Heart left ventricle (tissue), 16 donors: ENCODE results near the gene KIFBP. TPM values are rescaled to one million over a fixed set of nuclear protein-coding genes. Genes with fewer than 3 reads are reported as not detected.

Source experiments
- ATAC-seq, 4 donors: fragments of 200-7000 bp; cut with Tn5 transposase; one replicate each; pipeline ENCODE4 v1.9.1; 2020 to 2022; ENCODE audit warnings: moderate library complexity in 4 of 4, mild to moderate bottlenecking in 3 of 4, moderate number of reproducible peaks in 1 of 4
- DNase-seq, 5 donors: peaks; one replicate each; pipeline ENCODE4 v3.0.0-alpha.2; 2020
- H3K27ac ChIP-seq, 12 donors: fragments of 200-600 bp; sonication (generic) in 4 of 12; one replicate each; pipeline versions ENCODE4 v1.5.0 to v1.8.0; 2016 to 2022; ENCODE audit warnings: mild to moderate bottlenecking in 2 of 12
- H3K27me3 ChIP-seq, 9 donors: fragments of 200-600 bp; sonication (generic) in 2 of 9; one replicate each; pipeline versions ENCODE4 v1.5.1 to v1.8.0; 2016 to 2022; ENCODE audit warnings: mild to moderate bottlenecking in 3 of 9
- H3K36me3 ChIP-seq, 9 donors: fragments of 200-600 bp; sonication (generic) in 2 of 9; one replicate each; pipeline versions ENCODE4 v1.5.0 to v1.8.0; 2018 to 2022; ENCODE audit warnings: mild to moderate bottlenecking in 2 of 9
- H3K4me1 ChIP-seq, 12 donors: fragments of 200-600 bp; sonication (generic) in 4 of 12; one replicate each; pipeline versions ENCODE4 v1.5.0 to v1.8.0; 2016 to 2022; ENCODE audit warnings: mild to moderate bottlenecking in 3 of 12
- H3K4me3 ChIP-seq, 12 donors: fragments of 200-600 bp; sonication (generic) in 4 of 12; one replicate each; pipeline versions ENCODE4 v1.5.0 to v1.8.0; 2017 to 2022; ENCODE audit warnings: mild to moderate bottlenecking in 9 of 12, moderate library complexity in 4 of 12
- H3K9me3 ChIP-seq, 12 donors: fragments of 200-600 bp; sonication (generic) in 4 of 12; one replicate each; pipeline versions ENCODE4 v1.5.0 to v1.8.0; 2016 to 2022; ENCODE audit warnings: mild to moderate bottlenecking in 1 of 12
- CTCF ChIP-seq, 12 donors: fragments of 200-600 bp; sonication (generic) in 4 of 12; IDR thresholded peaks; one replicate each; pipeline versions ENCODE4 v1.5.0 to v1.8.0; 2018 to 2022; ENCODE audit warnings: antibody characterized with exemption in 12 of 12, mild to moderate bottlenecking in 5 of 12
- POLR2A ChIP-seq, 2 donors: fragments of 450-650 bp; IDR thresholded peaks; one replicate each; pipeline ENCODE4 v1.6.1; 2017; ENCODE audit warnings: antibody characterized with exemption in 2 of 2, mild to moderate bottlenecking in 2 of 2, moderate library complexity in 2 of 2
- WGBS, 4 donors: extraction: QIAGEN DNeasy Blood & Tissue Kit in 2 of 4; methylation state at CpG; one replicate each; pipeline versions ENCODE4 v1.1.5 to v1.1.7; 2013 to 2018; 5-methylcytosine and 5-hydroxymethylcytosine counted together
- intact Hi-C, 10 donors: fragments of 100-400 bp; cut with DNase I; formaldehyde crosslinking; loops; one replicate each; pipeline versions ENCODE4 v1.11.1 to v1.14.2; 2022
- polyA plus RNA-seq, 2 donors: library from polyadenylated mRNA; stranded (reverse); fragments of 200-250 nt; gene quantifications; one replicate each; pipeline ENCODE4 v1.2.3, GENCODE V29; 2013
- total RNA-seq, 9 donors: library from RNA; depleted of rRNA in 2 of 9; stranded (reverse); fragments of >200 nt in 2 of 9; fragmentation: NEBNext Ultra II Directional in 3 of 9; extraction: Animal tissue kit (Norgen Biotek cat#: 25700) in 3 of 9; gene quantifications; one replicate each; pipeline versions ENCODE4 v1.1.0 to v1.2.4, GENCODE V29; 2016 to 2023
- donor health status: ischemic (EF 13 %, LVEDD 7.1; RV severe dilation, severe dysfunction).
- donor health status: healthy with polysubstance abuse.
- donor health status: DM: no; HTN: yes; CAD: no.
- donor health status: DM: no; HTN: no; CAD: no.
- donor health status: ischemic (EF 25% LVEDD 6.9; RV normal size, moderate dysfunction).
- donor health status: ischemic (EF 25% LVEDD 5.7; RV mildly dilated, moderate dysfunction).
- donor health status: healthy.
- donor health status: DM: yes; HTN: yes; CAD: no.
- donor health status: ischemic (EF 35%, LVEDD 5.7; RV mildly dilated, moderate dysfunction).
- donor health status: nonischemic (EF 11% LVEDD 7.7; RV severe dilation, severe dysfunction).
- donor health status: DM: yes; HTN: yes; CAD: no.
- donor health status: PGD.
- donor health status: ischemic (EF 29% LVEDD 5.4; RV normal size, mild dysfunction).
- donor health status: nonischemic (EF 23%, LVEDD 6.1; RV moderate dilation, normal function).

KIFBP gene
- total and polyA plus RNA-seq, 11 donors = 21.4 to 70.6 (median 56.4) TPM

- TF ChIP-seq CTCF (IDR thresholded peaks at IDR 0.05) = no peak
- no peak for TF ChIP-seq POLR2A (IDR thresholded peaks at IDR 0.05)
- WGBS, 4 donors = 92 to 100% (median 97%) methylated on average over 1 of the region's 1 CpG
- peaks cover 0 to 99% (median 74%) of the 10 kb centered on the region in 9 donors for H3K36me3 ChIP-seq
- ATAC-seq (no peak), DNase-seq (no peak)
- no peak overlapping the region for H3K4me3 ChIP-seq
- H3K9me3 ChIP-seq = no peaks in the 10 kb centered on the region
- intact Hi-C loops = loop anchor here in 3 of 10 donors (5.0 kb wide), 3 partner anchors 33 to 83 kb away; no protein-coding TSS in a partner anchor
- H3K4me1 ChIP-seq = peaks cover 0 to 3% (median 0%) of the 10 kb centered on the region in 12 donors
- H3K27ac ChIP-seq = no peak overlapping the region
- no peaks in the 10 kb centered on the region for H3K27me3 ChIP-seq
Measured at GRCh38 chr10:69014171-69014570, 25.6 kb downstream of the KIFBP start.

DNA sequence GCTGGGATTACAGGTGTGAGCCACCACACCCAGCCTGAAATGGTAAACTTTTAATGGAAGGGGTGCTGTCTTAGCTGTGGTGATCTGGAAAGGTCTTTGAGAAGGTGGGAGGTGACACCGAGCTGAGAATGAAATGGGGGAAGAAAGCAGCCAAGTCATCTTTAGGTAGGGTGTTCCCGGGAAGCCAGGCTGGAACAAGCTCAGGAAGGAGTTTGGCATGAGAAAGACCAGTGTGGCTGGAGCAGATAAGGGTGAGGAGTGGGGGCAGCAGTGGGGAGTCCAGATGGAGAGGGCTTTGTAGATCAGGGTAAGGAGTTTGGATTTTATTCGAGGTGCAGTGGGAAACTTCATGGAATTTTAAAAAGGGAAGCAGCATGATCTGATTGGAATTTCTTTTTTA, 30.0 kb downstream of the KIFBP start:
- 60 to 78% (median 70%) methylated on average over 3 of the region's 3 CpGs for WGBS, 4 donors
- H3K27me3 ChIP-seq = no peaks in the 10 kb centered on the region
- TF ChIP-seq CTCF (IDR thresholded peaks at IDR 0.05) = no peak
- H3K4me3 ChIP-seq = no peak overlapping the region
- H3K9me3 ChIP-seq = no peaks in the 10 kb centered on the region
- DNase-seq = no peak
- ATAC-seq = no peak
- peaks cover 0 to 62% (median 42%) of the 10 kb centered on the region in 9 donors for H3K36me3 ChIP-seq
- intact Hi-C loops = no loop called here
- H3K4me1 ChIP-seq = peaks cover 0 to 3% (median 0%) of the 10 kb centered on the region in 12 donors
- no peak overlapping the region for H3K27ac ChIP-seq

DNA sequence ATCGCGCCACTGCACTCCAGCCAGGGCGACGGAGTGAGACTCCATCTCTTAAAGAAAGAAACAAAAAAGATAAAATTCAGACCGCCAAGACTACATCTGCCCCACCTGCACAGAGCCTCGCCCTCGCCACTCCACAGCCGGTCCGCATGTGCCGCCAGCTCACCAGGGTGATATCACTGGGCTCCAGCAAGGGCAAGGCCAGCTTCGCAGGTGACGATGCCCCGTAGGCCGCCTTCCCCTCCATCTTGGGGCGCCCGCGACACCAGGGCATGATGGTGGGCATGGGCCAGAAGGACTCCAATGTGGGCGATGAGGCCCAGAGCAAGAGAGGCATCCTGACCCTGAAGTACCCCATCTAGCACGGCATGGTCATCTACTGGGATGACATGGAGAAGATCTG, 34.0 kb downstream of the KIFBP start:
- no peak for ATAC-seq
- intact Hi-C loops = no loop called here
- Histone ChIP-seq H3K4me3 (no peak overlapping the region), H3K9me3 (no peaks in the 10 kb centered on the region), H3K27me3 (no peaks in the 10 kb centered on the region), H3K27ac (no peak overlapping the region), H3K4me1 (no peaks in the 10 kb centered on the region), H3K36me3 (peaks cover 0 to 22% (median 6%) of the 10 kb centered on the region in 9 donors)
- 97 to 98% (median 98%) methylated on average over 18 to 19 of the region's 19 CpGs for WGBS, 4 donors
- TF ChIP-seq CTCF (IDR thresholded peaks at IDR 0.05) = no peak
- no peak for TF ChIP-seq POLR2A (IDR thresholded peaks at IDR 0.05)
- no peak for DNase-seq

- TF ChIP-seq CTCF (IDR thresholded peaks at IDR 0.05) = no peak
- TF ChIP-seq POLR2A (IDR thresholded peaks at IDR 0.05) = no peak
- Histone ChIP-seq H3K4me1 (no peaks in the 10 kb centered on the region), H3K9me3 (no peaks in the 10 kb centered on the region), H3K36me3 (no peaks in the 10 kb centered on the region), H3K4me3 (no peak overlapping the region), H3K27ac (no peak overlapping the region), H3K27me3 (no peaks in the 10 kb centered on the region)
- 73 to 83% (median 82%) methylated on average over 4 of the region's 4 CpGs for WGBS, 4 donors
- no peak for ATAC-seq
- intact Hi-C loops = no loop called here
- DNase-seq = no peak
Measured at GRCh38 chr10:69025370-69025896, 36.8 kb downstream of the KIFBP start.
